H1 (cell line): ENCODE data around the gene USP36.

Experiments
- KDM1A ChIP-seq: fragments of 200-600, 300-600 bp; sonication (generic); IDR thresholded peaks from 2 replicates; pipeline ENCODE4 v1.7.1; 2016; ENCODE audit warnings: mild to moderate bottlenecking, low read length, borderline replicate concordance
- TAF1 ChIP-seq: IDR thresholded peaks from 2 replicates; pipeline ENCODE4 v1.6.1; 2011; ENCODE audit warnings: mild to moderate bottlenecking, low read depth, low read length
- TF ChIP-seq, protein P1 (sequence below), 3 experiments: IDR thresholded peaks; 1 replicate in 2 of 3; 2 replicates in 1 of 3; pipeline versions ENCODE4 v1.5.1 to v1.6.1; 2011; ENCODE audit warnings: low read length in 3 of 3, mild to moderate bottlenecking in 3 of 3, inconsistent platforms in 2 of 3, low read depth in 1 of 3, moderate library complexity in 1 of 3; ENCODE audit not compliant: insufficient read depth in 1 of 3; ENCODE audit errors: control extremely low read depth in 1 of 3

DNA sequence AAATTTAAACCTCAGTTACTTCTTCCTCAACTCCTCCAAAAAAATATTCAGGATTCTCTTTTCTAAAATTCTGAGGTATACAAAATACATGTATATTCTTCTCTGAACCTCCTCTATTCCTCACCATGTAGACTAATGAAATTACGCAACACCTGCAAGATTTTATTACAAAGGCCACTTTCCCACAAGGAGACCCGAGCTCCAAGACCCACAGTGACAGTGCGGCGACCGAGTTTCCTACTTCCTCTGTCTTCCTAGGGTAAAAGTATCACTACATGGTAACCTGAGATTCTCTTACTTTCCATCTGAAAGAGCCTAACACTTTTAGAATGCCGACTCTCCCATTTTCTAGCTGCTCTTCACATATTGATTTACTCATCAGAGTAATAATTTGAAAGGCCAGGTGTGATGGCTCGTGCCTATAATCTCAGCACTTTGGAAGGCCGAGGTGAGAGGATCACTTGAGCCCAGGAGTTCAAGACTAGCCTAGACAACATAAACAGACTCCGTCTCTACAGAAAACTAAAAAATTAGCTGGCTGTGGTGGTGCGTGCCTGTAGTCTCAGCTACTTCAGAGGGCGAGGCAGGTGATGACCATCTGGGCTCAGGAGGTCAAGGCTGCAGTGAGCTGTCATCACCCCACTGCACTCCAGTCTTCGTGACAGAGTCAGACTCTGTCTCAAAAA lies 94.2 kb downstream of the USP36 start:
- TF ChIP-seq KDM1A (no peak), TAF1 (no peak)
- TF ChIP-seq, protein P1, sequence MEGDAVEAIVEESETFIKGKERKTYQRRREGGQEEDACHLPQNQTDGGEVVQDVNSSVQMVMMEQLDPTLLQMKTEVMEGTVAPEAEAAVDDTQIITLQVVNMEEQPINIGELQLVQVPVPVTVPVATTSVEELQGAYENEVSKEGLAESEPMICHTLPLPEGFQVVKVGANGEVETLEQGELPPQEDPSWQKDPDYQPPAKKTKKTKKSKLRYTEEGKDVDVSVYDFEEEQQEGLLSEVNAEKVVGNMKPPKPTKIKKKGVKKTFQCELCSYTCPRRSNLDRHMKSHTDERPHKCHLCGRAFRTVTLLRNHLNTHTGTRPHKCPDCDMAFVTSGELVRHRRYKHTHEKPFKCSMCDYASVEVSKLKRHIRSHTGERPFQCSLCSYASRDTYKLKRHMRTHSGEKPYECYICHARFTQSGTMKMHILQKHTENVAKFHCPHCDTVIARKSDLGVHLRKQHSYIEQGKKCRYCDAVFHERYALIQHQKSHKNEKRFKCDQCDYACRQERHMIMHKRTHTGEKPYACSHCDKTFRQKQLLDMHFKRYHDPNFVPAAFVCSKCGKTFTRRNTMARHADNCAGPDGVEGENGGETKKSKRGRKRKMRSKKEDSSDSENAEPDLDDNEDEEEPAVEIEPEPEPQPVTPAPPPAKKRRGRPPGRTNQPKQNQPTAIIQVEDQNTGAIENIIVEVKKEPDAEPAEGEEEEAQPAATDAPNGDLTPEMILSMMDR (IDR thresholded peaks at IDR 0.05; ENCODE audit: control extremely low read depth in 1 of 3, insufficient read depth in 1 of 3, low read depth in 1 of 3, low read length in 3 of 3) = no peak
